ENCODE measurements around the gene MTRF1.

- TF ChIP-seq POLR2A (IDR thresholded peaks at IDR 0.05; ENCODE audit: low read depth, low read length) (no peak), CEBPB (IDR thresholded peaks at IDR 0.05; ENCODE audit: low read depth, low read length) (no peak), MXI1 (IDR thresholded peaks at IDR 0.05; ENCODE audit: borderline replicate concordance, low read depth, low read length) (0 out of 2 replicates have a peak, but pooled peaks have one; percentile 8), CTCF (conservative IDR thresholded peaks at IDR 0.05; ENCODE audit: low read depth, low read length) (no peak), CHD1 (IDR thresholded peaks at IDR 0.05; ENCODE audit: low read depth, low read length) (no peak), RCOR1 (IDR thresholded peaks at IDR 0.05; ENCODE audit: insufficient replicate concordance, low read length) (no peak), FOS (IDR thresholded peaks at IDR 0.05; ENCODE audit: low read depth, low read length) (no peak), RFX5 (IDR thresholded peaks at IDR 0.05; ENCODE audit: low read depth, low read length) (no peak), NFE2L2 (IDR thresholded peaks at IDR 0.05; ENCODE audit: low read depth, low read length) (no peak), SMC3 (IDR thresholded peaks at IDR 0.05; ENCODE audit: low read depth, low read length) (no peak), ELK1 (IDR thresholded peaks at IDR 0.05; ENCODE audit: borderline replicate concordance, low read depth, low read length) (no peak), RAD21 (IDR thresholded peaks at IDR 0.05; ENCODE audit: low read length) (no peak), USF2 (IDR thresholded peaks at IDR 0.05; ENCODE audit: low read depth, low read length) (no peak)
Observed at GRCh38 chr13:41312176-41312500, 48.8 kb upstream of the MTRF1 start.

All from IMR-90 (cell line).